GM12892 (cell line): Measurements from ENCODE around the gene FBXO33.
"Not testable (repeated sequence)": the region's sequence is repeated elsewhere in the genome, so short reads cannot be mapped to it uniquely, and the experiment has no call there.

Experiments used
- DNase-seq: peaks from one replicate; pipeline ENCODE4 v3.0.0; 2011; ENCODE audit not compliant: insufficient read length
- FAIRE-seq: peaks from 2 replicates; lab custom pipeline; 2011; peaks lifted over from hg19 to GRCh38; lab: Jason Lieb, UNC
- POLR2A ChIP-seq: IDR thresholded peaks from 2 replicates; pipeline ENCODE4 v1.6.1; 2011; ENCODE audit warnings: low read depth, low read length, control low read depth
- POLR2AphosphoS5 ChIP-seq: IDR thresholded peaks from 2 replicates; pipeline ENCODE4 v1.6.1; 2011; ENCODE audit warnings: low read depth, low read length, control low read depth
- TAF1 ChIP-seq: IDR thresholded peaks from 2 replicates; pipeline ENCODE4 v1.6.1; 2011; ENCODE audit warnings: low read depth, mild to moderate bottlenecking, control low read depth, low read length, borderline replicate concordance

The FBXO33 gene

GRCh38 chr14:39365354-39365753 is 66.9 kb downstream of the FBXO33 start:
- DNase-seq (no peak), FAIRE-seq (no peak)
- TF ChIP-seq TAF1 (no peak), POLR2A (no peak), POLR2AphosphoS5 (no peak)

- DNase-seq (no peak), FAIRE-seq (no peak)
Observed at GRCh38 chr14:39364509-39364908, 67.7 kb downstream of the FBXO33 start.

DNA sequence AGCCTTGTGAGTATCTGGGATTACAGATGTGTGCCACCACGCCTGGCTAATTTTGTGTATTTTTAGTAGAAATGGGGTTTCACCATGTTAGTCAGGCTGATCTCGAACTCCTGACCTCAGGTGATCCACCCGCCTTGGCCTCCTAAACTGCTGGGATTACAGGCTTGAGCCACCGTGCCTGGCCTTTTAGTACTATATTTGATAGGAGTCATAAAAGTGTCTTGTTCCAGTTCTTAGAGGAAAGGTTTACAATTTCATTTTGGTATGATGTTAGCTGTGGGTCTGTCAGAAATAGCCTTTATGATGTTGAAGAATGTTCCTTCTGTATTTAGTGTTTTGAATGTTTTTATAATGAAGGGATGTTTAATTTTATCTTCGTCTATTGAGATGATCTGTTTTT is 70.7 kb downstream of the FBXO33 start:
- not testable (repeated sequence) for FAIRE-seq, DNase-seq

More at GRCh38 chr14:39364509-39364908, 67.7 kb downstream of the FBXO33 start:
- TF ChIP-seq POLR2AphosphoS5, result no peak
- no peak for TF ChIP-seq POLR2A

- FAIRE-seq (no peak), DNase-seq (no peak)
- TF ChIP-seq TAF1 (no peak), POLR2AphosphoS5 (no peak), POLR2A (no peak)
Observed at GRCh38 chr14:39360316-39360715, 71.9 kb downstream of the FBXO33 start.

- DNase-seq, FAIRE-seq: not testable (repeated sequence)
Observed at GRCh38 chr14:39359069-39359468, 73.2 kb downstream of the FBXO33 start.

- no peak for TF ChIP-seq TAF1
- TF ChIP-seq POLR2A, result no peak
- no peak for TF ChIP-seq POLR2AphosphoS5
- no peak for DNase-seq
- no peak for FAIRE-seq
Observed at GRCh38 chr14:39351708-39352107, 80.5 kb downstream of the FBXO33 start.

DNA sequence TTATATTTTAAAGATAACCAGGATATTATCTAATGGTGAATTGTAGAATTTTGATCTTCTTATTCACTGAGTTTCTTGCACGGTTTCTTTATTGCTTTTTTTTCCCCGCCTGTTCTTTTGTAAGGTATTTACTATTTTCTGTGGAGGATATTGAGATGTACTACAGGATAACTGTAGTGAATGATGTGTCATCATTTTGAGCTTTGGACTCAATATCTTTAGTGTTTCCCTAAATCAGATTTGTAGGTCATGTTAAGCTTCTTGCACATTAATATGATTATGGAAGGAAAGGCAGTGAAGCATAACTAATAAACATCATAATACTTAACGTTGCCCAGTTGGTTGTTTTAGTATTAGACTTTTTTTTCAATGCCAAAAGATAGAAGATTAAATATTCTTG is 81.4 kb downstream of the FBXO33 start:
- no peak for DNase-seq
- TF ChIP-seq TAF1, result no peak
- no peak for TF ChIP-seq POLR2A
- no peak for TF ChIP-seq POLR2AphosphoS5
- no peak for FAIRE-seq
